B cell (primary cell): Measurements from ENCODE around the gene CPLANE2. TPM values are rescaled to one million over a fixed set of nuclear protein-coding genes. Genes with fewer than 3 reads are reported as not detected.

Source experiments
- ATAC-seq: fragments of 200-7000 bp; cut with Tn5 transposase; one replicate; pipeline ENCODE4 v1.10.0; 2021; ENCODE audit warnings: low read depth, mild to moderate bottlenecking, moderate number of reproducible peaks, moderate library complexity
- CTCF ChIA-PET: fragments of 350-600 bp; sonication (Branson Sonifier 250); formaldehyde crosslinking; loops from one replicate; lab custom pipeline; 2021; ENCODE audit warnings: antibody characterized with exemption, inconsistent platforms; lab: Charles Lee
- POLR2A ChIA-PET: fragments of 350-600 bp; sonication (Branson Sonifier 250); formaldehyde crosslinking; loops from one replicate; lab custom pipeline; 2021; ENCODE audit warnings: antibody characterized with exemption; lab: Charles Lee
- DNase-seq: peaks from one replicate; pipeline ENCODE4 v3.0.0; 2013
- H2AFZ ChIP-seq: 2 replicates; pipeline ENCODE4 v1.6.1; 2012; ENCODE audit warnings: mild to moderate bottlenecking, low read depth, low read length; ENCODE audit not compliant: insufficient read depth, poor library complexity, severe bottlenecking
- H3K27ac ChIP-seq, 2 donors: 1 replicate in 1 of 2; 2 replicates in 1 of 2; pipeline ENCODE4 v1.5.1; 2012 to 2013; ENCODE audit warnings: low read length in 2 of 2, mild to moderate bottlenecking in 2 of 2, moderate library complexity in 1 of 2
- H3K27me3 ChIP-seq, 4 experiments: fragments of 200-600 bp in 1 of 4; sonication (generic) in 1 of 4; replicated peaks in 1 of 4; 1 replicate in 2 of 4; 2 replicates in 2 of 4; pipeline versions ENCODE4 v1.6.1 to v1.7.0; 2013 to 2016; ENCODE audit warnings: low read length in 3 of 4, mild to moderate bottlenecking in 2 of 4, mixed read lengths in 1 of 4, moderate library complexity in 1 of 4; ENCODE audit not compliant: insufficient read depth in 4 of 4, control insufficient read depth in 3 of 4; ENCODE audit errors: control extremely low read depth in 1 of 4
- H3K36me3 ChIP-seq, 2 experiments: replicated peaks in 1 of 2; 1 replicate in 1 of 2; 2 replicates in 1 of 2; pipeline versions ENCODE4 v1.6.1 to v1.7.1; 2013; ENCODE audit warnings: low read length in 1 of 2; ENCODE audit not compliant: insufficient read depth in 2 of 2, control insufficient read depth in 1 of 2; ENCODE audit errors: control extremely low read depth in 1 of 2, extremely low read depth in 1 of 2
- H3K4me1 ChIP-seq, 2 donors: fragments of 200-600 bp in 1 of 2; sonication (generic) in 1 of 2; 1 replicate in 1 of 2; 2 replicates in 1 of 2; pipeline versions ENCODE4 v1.5.1 to v1.6.1; 2013 to 2017; ENCODE audit warnings: low read length in 2 of 2; ENCODE audit not compliant: control insufficient read depth in 2 of 2, insufficient read depth in 2 of 2
- H3K4me2 ChIP-seq: replicated peaks from 2 replicates; pipeline ENCODE3; 2012; ENCODE audit warnings: mild to moderate bottlenecking, low read depth, low read length; ENCODE audit not compliant: poor library complexity, severe bottlenecking
- H3K4me3 ChIP-seq, 5 experiments: fragments of 200-600 bp in 1 of 5; sonication (generic) in 1 of 5; 1 replicate in 3 of 5; 2 replicates in 2 of 5; pipeline versions ENCODE4 v1.5.1 to v1.7.0; 2011 to 2016; ENCODE audit warnings: low read length in 4 of 5, mild to moderate bottlenecking in 4 of 5, low read depth in 2 of 5, control low read depth in 1 of 5, moderate library complexity in 1 of 5; ENCODE audit not compliant: insufficient read depth in 1 of 5; ENCODE audit errors: control extremely low read depth in 1 of 5, extremely low read depth in 1 of 5
- H3K79me2 ChIP-seq: fragments of 200-600 bp; sonication (generic); one replicate; pipeline ENCODE4 v1.6.0; 2016; ENCODE audit warnings: low read length; ENCODE audit not compliant: control insufficient read depth, insufficient read depth
- H3K9ac ChIP-seq: fragments of 200-600 bp; sonication (generic); 2 replicates; pipeline ENCODE4 v1.6.1; 2017; ENCODE audit warnings: mild to moderate bottlenecking, low read length, moderate library complexity
- H3K9me3 ChIP-seq, 3 donors: one replicate each; pipeline versions ENCODE4 v1.6.1 to v1.7.1; 2013; ENCODE audit warnings: low read length in 2 of 3; ENCODE audit not compliant: control insufficient read depth in 2 of 3, insufficient read depth in 1 of 3; ENCODE audit errors: control extremely low read depth in 1 of 3
- H4K20me1 ChIP-seq: 2 replicates; pipeline ENCODE4 v1.6.0; 2012; ENCODE audit warnings: mild to moderate bottlenecking, low read length; ENCODE audit not compliant: insufficient read depth, control insufficient read depth, poor library complexity, severe bottlenecking
- H3K27ac Mint-ChIP-seq: one replicate; pipeline ENCODE4 v1.8.0; 2021; ENCODE audit warnings: mixed read lengths
- H3K27me3 Mint-ChIP-seq: one replicate; pipeline ENCODE4 v1.8.0; 2021; ENCODE audit warnings: mixed read lengths
- H3K4me1 Mint-ChIP-seq: one replicate; pipeline ENCODE4 v1.8.0; 2021; ENCODE audit warnings: mixed read lengths
- H3K4me3 Mint-ChIP-seq: one replicate; pipeline ENCODE4 v1.8.0; 2021; ENCODE audit warnings: mixed read lengths
- H3K9me3 Mint-ChIP-seq: one replicate; pipeline ENCODE4 v1.8.0; 2022; ENCODE audit warnings: mixed read lengths; ENCODE audit not compliant: insufficient read depth
- CTCF ChIP-seq: fragments of 200-600 bp; IDR thresholded peaks from one replicate; pipeline ENCODE4 v1.8.0; 2022; ENCODE audit warnings: antibody characterized with exemption, mild to moderate bottlenecking
- EZH2 ChIP-seq: IDR thresholded peaks from 2 replicates; pipeline ENCODE4 v1.6.1; 2012; ENCODE audit warnings: borderline replicate concordance, low read depth, mild to moderate bottlenecking, moderate library complexity, low read length; ENCODE audit not compliant: insufficient read depth, poor library complexity, severe bottlenecking
- WGBS: methylation state at CpG from one replicate; pipeline ENCODE4 v1.1.5; 2013; ENCODE audit warnings: missing lambda C conversion rate; ENCODE audit not compliant: insufficient coverage; 5-methylcytosine and 5-hydroxymethylcytosine counted together
- intact Hi-C: fragments of 100-400 bp; cut with micrococcal nuclease; formaldehyde crosslinking; loops from one replicate; pipeline ENCODE4 v1.10.0; 2022
- polyA plus RNA-seq: library from polyadenylated mRNA; depleted of rRNA; stranded (reverse); fragments of >200 nt; gene quantifications from 2 replicates; pipeline ENCODE4 v1.2.3, GENCODE V29; 2012
- total RNA-seq, 2 donors: library from RNA; stranded (reverse); fragments of 120-200 nt in 1 of 2; gene quantifications; 1 replicate in 1 of 2; 2 replicates in 1 of 2; pipeline versions ENCODE4 v1.2.3 to v1.2.4, GENCODE V29; 2013 to 2022

Gene CPLANE2
- total and polyA plus RNA-seq, 2 donors (not counting 1 experiment from before 2014, with no cell fraction given): 5.7 to 11.1 TPM

- Histone ChIP-seq H3K27me3 (peaks cover 0 to 3% (median 0%) of the 10 kb centered on the region in 4 experiments), H3K79me2 (peaks cover 8% of the 10 kb centered on the region), H4K20me1 (peaks cover 15% of the 10 kb centered on the region), H3K4me1 (peaks cover 12 to 17% of the 10 kb centered on the region in 2 donors), H3K4me3 (peak overlapping the region; percentile 11 to 96 (median 72)), H3K27ac (peak overlapping the region; percentile 56 to 79), H3K4me2 (peak overlapping the region; percentile 92), H3K9ac (peak overlapping the region; percentile 82), H3K36me3 (peaks cover 0 to 12% of the 10 kb centered on the region in 2 experiments), H3K9me3 (no peaks in the 10 kb centered on the region), H2AFZ (peak overlapping the region; percentile 95)
- POLR2A ChIA-PET: interaction anchor here (0.8 to 1.7 kb wide), 4 partner anchors 8 to 232 kb away, joined by 3 to 11 read pairs (median 4); partner anchors contain the start of genes SZRD1 and ZBTB17
- Mint-ChIP-seq H3K27me3 (peaks cover 2% of the 10 kb centered on the region), H3K9me3 (no peaks in the 10 kb centered on the region), H3K4me1 (peaks cover 10% of the 10 kb centered on the region), H3K27ac (peak overlapping the region; percentile 93), H3K4me3 (peak overlapping the region; percentile 97)
- ATAC-seq: no peak
- DNase-seq: peak; percentile 38
- intact Hi-C loops: loop anchor here (2.0 kb wide), 4 partner anchors 37 to 683 kb away; partner anchors contain the start of genes CASP9 and SZRD1
- TF ChIP-seq CTCF (no peak), EZH2 (no peak)
- CTCF ChIA-PET: interaction anchor here (1.7 kb wide), 1 partner anchor 37 kb away, joined by 7 read pairs; no protein-coding TSS in a partner anchor
- WGBS: 59% methylated on average over 46 of the region's 51 CpGs
Measured at GRCh38 chr1:16207318-16208269, 29.4 kb downstream of the CPLANE2 start.
